ENCODE data around the gene OGDH. TPM values are rescaled to one million over a fixed set of nuclear protein-coding genes. Genes with fewer than 3 reads are reported as not detected.

OGDH gene
- total RNA-seq, 4 donors from 2014 or later: 74.0 to 160 (median 143) TPM

GRCh38 chr7:44580945-44581878 is 25.2 kb upstream of the OGDH start:
- peak; percentile 53 for DNase-seq
- Histone ChIP-seq H3K4me3 (peak overlapping the region; percentile 59 to 81 (median 66)), H3K4me1 (peaks cover 15 to 21% (median 19%) of the 10 kb centered on the region in 4 donors), H3K36me3 (peaks cover 0 to 18% (median 4%) of the 10 kb centered on the region in 4 donors), H3K27me3 (no peaks in the 10 kb centered on the region), H3K27ac (peak overlapping the region; percentile 90 to 95 (median 92)), H3K9me3 (no peaks in the 10 kb centered on the region)
- 9 to 13% methylated on average over 4 to 24 of the region's 30 CpGs for WGBS, 2 donors (ENCODE audit: low coverage in 1 of 2)
- in situ Hi-C loops (cut with MboI; ENCODE audit: low pct_ligation_motif_present in 1 of 4, low pct_unique_long_range_greater_than_20kb in 1 of 4, low sequenced_read_pairs in 3 of 4) (loop anchor here (10.0 to 25.0 kb wide), 5 partner anchors 181 to 531 kb away; partner anchors contain the start of genes H2AZ2 (in 3 of the 4) and TBRG4 (in 3 of the 4)), intact Hi-C loops (cut with DNase I; ENCODE audit: low total_unique reads) (loop anchor here (1.0 to 5.0 kb wide), 2 partner anchors 23 to 266 kb away; partner anchors contain the start of gene H2AZ2)
- no peak for TF ChIP-seq CTCF (IDR thresholded peaks at IDR 0.05)
- TF ChIP-seq POLR2AphosphoS5 (IDR thresholded peaks at IDR 0.05): peak in 1 of 3 donors; percentile 54

DNA sequence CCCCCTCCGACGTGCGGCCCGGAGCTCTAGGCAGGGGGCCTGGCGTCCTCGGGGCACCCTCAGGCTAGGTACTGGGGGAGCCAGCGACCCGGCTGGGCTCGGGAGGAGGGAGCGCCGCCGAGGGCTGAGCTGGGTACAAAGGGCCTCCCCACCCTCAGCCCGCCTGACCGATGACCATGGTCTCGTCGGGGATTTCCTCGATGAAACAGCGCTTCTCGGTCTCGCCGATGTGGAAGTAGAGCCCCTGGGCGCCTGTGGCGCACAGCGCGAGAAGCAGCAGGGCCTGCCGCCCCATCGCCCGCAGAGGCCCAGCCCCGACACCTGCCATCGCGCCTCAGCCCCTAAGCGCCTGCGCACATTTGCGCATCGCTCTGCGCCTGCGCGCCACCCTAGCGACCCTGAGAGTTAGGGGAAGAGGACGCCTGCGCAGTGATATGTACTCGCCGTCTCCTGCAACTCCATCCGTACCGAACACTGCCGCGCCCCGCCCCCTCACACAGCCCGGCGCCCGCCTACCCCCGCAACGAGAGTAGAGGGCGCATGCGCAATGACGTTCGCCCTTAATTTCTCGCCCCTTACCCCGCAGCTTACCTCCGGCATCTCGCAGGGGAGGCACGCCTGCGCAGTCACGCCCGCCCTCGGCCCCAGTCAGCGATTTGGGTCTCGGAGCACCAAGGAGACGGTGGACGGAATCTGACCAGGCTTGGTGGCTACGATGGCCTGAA is 24.4 kb upstream of the OGDH start, which contains the start of gene TMED4:
TSS of gene TMED4 (minus strand) at position 353 of the 725 bp plus-strand sequence. CDS start at position 328, 25 bp downstream.
- peaks cover 15 to 21% (median 19%) of the 10 kb centered on the region in 4 donors for H3K4me1 ChIP-seq
- DNase-seq: peak; percentile 100
- TF ChIP-seq EP300 (IDR thresholded peaks at IDR 0.05; ENCODE audit: low read depth): peak; percentile 30
- TF ChIP-seq POLR2A (IDR thresholded peaks at IDR 0.05): peak; percentile 94
- no peak for TF ChIP-seq CTCF (IDR thresholded peaks at IDR 0.05)
- peak; percentile 88 to 98 (median 91) for TF ChIP-seq POLR2AphosphoS5 (IDR thresholded peaks at IDR 0.05)
- H3K27me3 ChIP-seq: no peaks in the 10 kb centered on the region
- H3K4me3 ChIP-seq: peak within 1 kb of the TSS; percentile 59 to 81 (median 66)
- peak within 1 kb of the TSS; percentile 90 to 95 (median 92) for H3K27ac ChIP-seq
- in situ Hi-C loops (cut with MboI; ENCODE audit: low pct_ligation_motif_present in 1 of 4, low pct_unique_long_range_greater_than_20kb in 1 of 4, low sequenced_read_pairs in 3 of 4) (loop anchor here (10.0 to 25.0 kb wide), 5 partner anchors 180 to 530 kb away; partner anchors contain the start of genes H2AZ2 (in 3 of the 4) and TBRG4 (in 3 of the 4)), intact Hi-C loops (cut with DNase I; ENCODE audit: low total_unique reads) (loop anchor here (1.0 to 5.0 kb wide), 2 partner anchors 22 to 265 kb away; partner anchors contain the start of gene H2AZ2)
- peaks cover 0 to 18% (median 4%) of the 10 kb centered on the region in 4 donors for H3K36me3 ChIP-seq
- WGBS, 2 donors (ENCODE audit: low coverage in 1 of 2): 0% methylated on average over 37 of the region's 71 CpGs; no CpG with 5 or more reads in 1 of the 2 donors
- no peaks in the 10 kb centered on the region for H3K9me3 ChIP-seq

DNA sequence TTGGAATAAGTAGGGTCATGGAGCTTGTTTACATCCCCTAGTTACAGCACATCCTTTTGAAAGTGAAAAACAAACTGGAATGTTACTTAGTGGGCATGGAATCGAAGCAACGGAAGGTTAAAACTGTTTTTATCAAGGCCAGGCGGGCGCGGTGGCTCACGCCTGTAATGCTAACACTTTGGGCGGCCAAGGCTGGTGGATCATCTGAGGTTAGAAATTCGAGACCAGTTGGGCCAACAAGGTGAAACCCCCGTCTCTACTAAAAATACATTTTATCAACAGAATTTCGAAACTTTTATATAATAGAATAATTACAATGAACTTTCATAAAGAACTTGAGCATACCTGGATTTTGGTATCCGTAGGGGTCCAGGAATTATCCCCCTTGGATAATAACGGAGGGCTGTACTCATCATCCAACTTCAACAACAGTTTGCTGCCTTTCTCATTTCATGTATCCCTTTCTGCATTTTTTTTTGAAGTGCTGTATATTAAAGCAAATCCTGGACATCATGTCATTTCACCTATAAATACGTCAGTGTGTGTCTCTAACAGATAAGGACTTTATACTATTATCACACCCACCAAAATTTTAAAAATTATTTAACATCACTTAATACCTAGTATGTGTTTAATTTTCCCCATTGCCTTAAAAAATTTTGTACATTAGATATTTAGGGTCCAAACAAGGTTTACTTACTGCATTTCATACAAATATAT is 23.1 kb upstream of the OGDH start:
- no peak for DNase-seq
- intact Hi-C loops (cut with DNase I; ENCODE audit: low total_unique reads): loop anchor here (5.0 kb wide), 1 partner anchor 264 kb away; the partner anchor contains the start of gene H2AZ2
- WGBS, 2 donors (ENCODE audit: low coverage in 1 of 2): 84 to 88% methylated on average over 8 to 13 of the region's 13 CpGs
- H3K9me3 ChIP-seq: no peaks in the 10 kb centered on the region
- peaks cover 15 to 22% (median 20%) of the 10 kb centered on the region in 4 donors for H3K4me1 ChIP-seq
- no peaks in the 10 kb centered on the region for H3K27me3 ChIP-seq
- no peak for TF ChIP-seq EP300 (IDR thresholded peaks at IDR 0.05; ENCODE audit: low read depth)
- no peak for TF ChIP-seq CTCF (IDR thresholded peaks at IDR 0.05)
- no peak for TF ChIP-seq POLR2AphosphoS5 (IDR thresholded peaks at IDR 0.05)
- TF ChIP-seq POLR2A (IDR thresholded peaks at IDR 0.05): no peak
- peak overlapping the region; percentile 90 to 95 (median 92) for H3K27ac ChIP-seq
- in situ Hi-C loops (cut with MboI; ENCODE audit: low pct_ligation_motif_present in 1 of 4, low pct_unique_long_range_greater_than_20kb in 1 of 4, low sequenced_read_pairs in 3 of 4): loop anchor here (10.0 to 25.0 kb wide), 5 partner anchors 179 to 529 kb away; partner anchors contain the start of genes H2AZ2 (in 3 of the 4) and TBRG4 (in 3 of the 4)
- H3K36me3 ChIP-seq: peaks cover 0 to 14% (median 4%) of the 10 kb centered on the region in 4 donors
- H3K4me3 ChIP-seq: peak overlapping the region in 3 of 4 donors; percentile 66 to 81 (median 67)

All from transverse colon (tissue), 4 donors.